Thoracic aorta (tissue), 2 donors: ENCODE results near the gene POMGNT2. TPM values are rescaled to one million over a fixed set of nuclear protein-coding genes. Genes with fewer than 3 reads are reported as not detected.

ENCODE experiments used
- ATAC-seq: fragments of 150-250 bp; one replicate; pipeline ENCODE4 v1.8.0; 2017; ENCODE audit warnings: low read depth; ENCODE audit not compliant: insufficient number of reproducible peaks, low FRiP score
- DNase-seq: peaks from one replicate; pipeline ENCODE4 v3.0.0-alpha.2; 2020; ENCODE audit warnings: low spot score
- H3K27ac ChIP-seq, 2 donors: fragments of 200-600 bp; sonication (generic); 1 replicate in 1 of 2; 2 replicates in 1 of 2; pipeline ENCODE4 v1.5.1; 2016; ENCODE audit warnings: mild to moderate bottlenecking in 2 of 2, moderate library complexity in 2 of 2
- H3K27me3 ChIP-seq: fragments of 200-600 bp; sonication (generic); replicated peaks from 2 replicates; pipeline ENCODE4 v1.6.0; 2016; ENCODE audit warnings: mild to moderate bottlenecking; ENCODE audit not compliant: insufficient read depth
- H3K36me3 ChIP-seq: fragments of 200-600 bp; sonication (generic); one replicate; pipeline ENCODE4 v1.5.1; 2016
- H3K4me1 ChIP-seq, 2 donors: fragments of 200-600 bp; sonication (generic); 1 replicate in 1 of 2; 2 replicates in 1 of 2; pipeline versions ENCODE4 v1.5.1 to v1.6.0; 2016; ENCODE audit warnings: low read depth in 2 of 2, mild to moderate bottlenecking in 1 of 2; ENCODE audit not compliant: control insufficient read depth in 1 of 2
- H3K4me3 ChIP-seq: fragments of 200-600 bp; sonication (generic); 2 replicates; pipeline ENCODE4 v1.5.1; 2016; ENCODE audit warnings: mild to moderate bottlenecking
- H3K9me3 ChIP-seq: fragments of 200-600 bp; sonication (generic); 2 replicates; pipeline ENCODE4 v1.5.1; 2016
- total RNA-seq, 2 donors: library from RNA; depleted of rRNA; stranded (reverse); fragments of >200 nt; gene quantifications; one replicate each; pipeline versions ENCODE4 v1.1.0 to v1.2.3, GENCODE V29; 2016
- TF ChIP-seq, protein P1 (sequence below): fragments of 200-600 bp; sonication (generic); IDR thresholded peaks from one replicate; pipeline ENCODE4 v1.5.1; 2019; ENCODE audit warnings: antibody characterized with exemption

POMGNT2 gene
- total RNA-seq, 2 donors from 2014 or later, result 8.6 to 21.7 TPM

DNA sequence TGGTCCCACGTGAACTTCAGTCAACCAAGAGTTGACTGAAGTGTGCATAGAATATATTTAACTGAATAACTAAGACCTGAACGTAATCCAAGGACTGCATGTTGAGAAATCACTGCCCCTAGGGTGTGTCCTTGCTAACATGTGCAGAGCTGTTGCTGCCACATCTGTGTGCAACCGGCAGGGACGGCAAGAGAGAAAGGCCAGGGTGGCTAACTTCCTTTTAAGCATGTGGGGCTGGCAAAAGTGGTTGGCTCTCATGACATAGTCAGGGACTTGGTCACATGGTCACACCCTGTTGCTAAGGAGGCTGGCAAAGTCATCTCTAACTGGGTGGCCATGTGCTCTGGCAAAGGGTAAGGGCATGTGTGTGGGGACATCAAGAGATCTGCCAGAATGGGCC is 74.4 kb downstream of the POMGNT2 start:
- no peak overlapping the region for H3K27ac ChIP-seq
- no peaks in the 10 kb centered on the region for H3K27me3 ChIP-seq
- ATAC-seq, result no peak
- no peak for DNase-seq
- H3K4me3 ChIP-seq, result no peak overlapping the region
- peaks cover 2 to 14% of the 10 kb centered on the region in 2 donors for H3K4me1 ChIP-seq
- TF ChIP-seq, protein P1, sequence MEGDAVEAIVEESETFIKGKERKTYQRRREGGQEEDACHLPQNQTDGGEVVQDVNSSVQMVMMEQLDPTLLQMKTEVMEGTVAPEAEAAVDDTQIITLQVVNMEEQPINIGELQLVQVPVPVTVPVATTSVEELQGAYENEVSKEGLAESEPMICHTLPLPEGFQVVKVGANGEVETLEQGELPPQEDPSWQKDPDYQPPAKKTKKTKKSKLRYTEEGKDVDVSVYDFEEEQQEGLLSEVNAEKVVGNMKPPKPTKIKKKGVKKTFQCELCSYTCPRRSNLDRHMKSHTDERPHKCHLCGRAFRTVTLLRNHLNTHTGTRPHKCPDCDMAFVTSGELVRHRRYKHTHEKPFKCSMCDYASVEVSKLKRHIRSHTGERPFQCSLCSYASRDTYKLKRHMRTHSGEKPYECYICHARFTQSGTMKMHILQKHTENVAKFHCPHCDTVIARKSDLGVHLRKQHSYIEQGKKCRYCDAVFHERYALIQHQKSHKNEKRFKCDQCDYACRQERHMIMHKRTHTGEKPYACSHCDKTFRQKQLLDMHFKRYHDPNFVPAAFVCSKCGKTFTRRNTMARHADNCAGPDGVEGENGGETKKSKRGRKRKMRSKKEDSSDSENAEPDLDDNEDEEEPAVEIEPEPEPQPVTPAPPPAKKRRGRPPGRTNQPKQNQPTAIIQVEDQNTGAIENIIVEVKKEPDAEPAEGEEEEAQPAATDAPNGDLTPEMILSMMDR, result no peak
- H3K36me3 ChIP-seq, result no peaks in the 10 kb centered on the region
- H3K9me3 ChIP-seq, result no peaks in the 10 kb centered on the region

DNA sequence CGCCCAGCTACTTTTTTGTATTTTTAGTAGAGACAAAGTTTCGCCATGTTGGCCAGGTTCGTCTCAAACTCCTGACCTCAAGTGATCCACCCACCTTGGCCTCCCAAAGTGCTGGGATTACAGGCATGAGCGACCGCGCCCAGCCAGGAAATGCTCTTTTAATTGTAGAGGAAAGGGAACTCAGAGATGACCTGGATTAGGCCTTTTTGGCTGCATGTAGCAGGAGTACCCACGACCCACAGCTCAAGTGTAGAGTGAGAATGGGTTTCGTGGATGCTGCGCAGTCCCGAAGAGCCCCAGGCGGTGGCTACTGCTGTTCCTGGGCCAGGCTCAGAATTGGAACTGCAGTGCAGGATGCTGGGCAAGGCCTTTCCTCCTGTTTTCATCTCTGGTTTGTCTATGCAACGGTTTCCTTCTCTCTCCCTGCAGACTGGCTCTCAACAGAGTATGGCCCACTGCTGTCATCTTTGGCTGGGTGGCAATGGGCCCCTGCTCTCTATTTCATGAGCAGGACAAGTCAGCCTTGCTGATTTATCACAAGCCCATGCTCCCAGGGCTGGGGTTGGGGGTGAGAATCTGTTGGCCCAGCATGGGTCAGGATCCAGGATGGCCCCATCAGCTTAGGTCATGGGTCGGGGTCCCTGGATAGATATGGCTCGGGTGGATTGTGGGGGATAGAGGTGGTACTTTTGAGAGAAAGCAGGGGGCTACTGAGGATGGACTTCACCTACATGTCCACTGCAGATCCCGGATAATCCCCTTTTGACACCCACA is 75.5 kb downstream of the POMGNT2 start:
- ATAC-seq, result no peak
- DNase-seq, result no peak
- Histone ChIP-seq H3K4me1 (peaks cover 5 to 25% of the 10 kb centered on the region in 2 donors), H3K27me3 (no peaks in the 10 kb centered on the region), H3K4me3 (no peak overlapping the region), H3K36me3 (no peaks in the 10 kb centered on the region), H3K9me3 (no peaks in the 10 kb centered on the region), H3K27ac (no peak overlapping the region)
- TF ChIP-seq, protein P1, result no peak

Other genes with a start within 250 kb of the POMGNT2 start
- gene CYP8B1, start 230.2 kb downstream of the POMGNT2 start, total RNA-seq, result not detected
- 10 to 100 TPM in 1 of 2 donors, 1 to 10 TPM in 1; 8.9 to 12.6 TPM for gene ZNF662, start 199.9 kb downstream of the POMGNT2 start, total RNA-seq
- 10 to 100 TPM; 10.2 to 37.3 TPM for gene GASK1A, start 126.8 kb downstream of the POMGNT2 start, total RNA-seq
- 10 to 100 TPM; 26.5 to 82.6 TPM for gene SNRK, start 180.5 kb upstream of the POMGNT2 start, total RNA-seq